H1 (cell line): ENCODE measurements around the gene RAB11FIP5. TPM values are rescaled to one million over a fixed set of nuclear protein-coding genes. Genes with fewer than 3 reads are reported as not detected.
A peak's percentile ranks its signal among the peaks of the same experiment; 100 is the strongest.

Experiments used
- CTCF ChIA-PET: fragments of 300-600 bp; sonication (Branson Sonifier 250); formaldehyde crosslinking; loops from one replicate; lab custom pipeline; 2021; ENCODE audit not compliant: partially characterized antibody; lab: Charles Lee
- POLR2A ChIA-PET: fragments of 300-600 bp; sonication (Branson Sonifier 250); formaldehyde crosslinking; loops from one replicate; lab custom pipeline; 2021; ENCODE audit warnings: inconsistent platforms; ENCODE audit not compliant: partially characterized antibody; lab: Charles Lee
- DNase-seq, 2 experiments: peaks; one replicate each; pipeline versions ENCODE4 v3.0.0 to v3.0.0-alpha.2; 2010 to 2022; ENCODE audit warnings: low spot score in 2 of 2, low read depth in 1 of 2, mixed read lengths in 1 of 2
- FAIRE-seq: peaks from 2 replicates; lab custom pipeline; 2011; peaks lifted over from hg19 to GRCh38; lab: Jason Lieb, UNC
- H2AFZ ChIP-seq: 2 replicates; pipeline ENCODE4 v1.8.1; 2012; ENCODE audit warnings: low read length, inconsistent platforms
- H2AK5ac ChIP-seq: 2 replicates; pipeline ENCODE4 v1.6.1; 2013; ENCODE audit warnings: low read depth, low read length
- H2BK120ac ChIP-seq: replicated peaks from 2 replicates; pipeline ENCODE3; 2013; ENCODE audit warnings: low read depth, low read length, inconsistent platforms
- H2BK12ac ChIP-seq: 2 replicates; pipeline ENCODE4 v1.6.1; 2013; ENCODE audit warnings: low read depth, low read length
- H2BK15ac ChIP-seq: 2 replicates; pipeline ENCODE4 v1.6.1; 2013; ENCODE audit warnings: low read length
- H2BK20ac ChIP-seq: 2 replicates; pipeline ENCODE4 v1.6.1; 2013; ENCODE audit warnings: low read length
- H2BK5ac ChIP-seq: 2 replicates; pipeline ENCODE4 v1.6.1; 2013; ENCODE audit warnings: low read depth, low read length
- H3K14ac ChIP-seq: 2 replicates; pipeline ENCODE4 v1.6.1; 2013; ENCODE audit warnings: inconsistent platforms; ENCODE audit not compliant: insufficient read length
- H3K18ac ChIP-seq: 2 replicates; pipeline ENCODE4 v1.6.1; 2013; ENCODE audit warnings: low read length; ENCODE audit errors: extremely low read depth
- H3K23ac ChIP-seq: 2 replicates; pipeline ENCODE4 v1.6.1; 2013; ENCODE audit warnings: inconsistent platforms; ENCODE audit not compliant: insufficient read length
- H3K23me2 ChIP-seq: 2 replicates; pipeline ENCODE4 v1.6.1; 2013; ENCODE audit warnings: low read depth, low read length
- H3K27ac ChIP-seq: 2 replicates; pipeline ENCODE4 v1.6.1; 2011; ENCODE audit warnings: low read depth, low read length, inconsistent platforms
- H3K27me3 ChIP-seq, 4 experiments: replicated peaks in 1 of 4; 1 replicate in 1 of 4; 2 replicates in 3 of 4; pipeline versions ENCODE4 v1.6.1 to v1.8.1; 2011 to 2013; ENCODE audit warnings: low read length in 3 of 4, mild to moderate bottlenecking in 3 of 4, inconsistent platforms in 2 of 4, mixed read lengths in 2 of 4, moderate library complexity in 1 of 4; ENCODE audit not compliant: control insufficient read depth in 3 of 4, insufficient read depth in 3 of 4; ENCODE audit errors: extremely low read depth in 1 of 4
- H3K36me3 ChIP-seq, 4 experiments: 2 replicates each; pipeline versions ENCODE4 v1.6.1 to v1.8.1; 2011 to 2013; ENCODE audit warnings: mild to moderate bottlenecking in 4 of 4, low read length in 3 of 4, moderate library complexity in 2 of 4, control low read depth in 1 of 4, inconsistent platforms in 1 of 4; ENCODE audit not compliant: insufficient read depth in 4 of 4, control insufficient read depth in 2 of 4
- H3K4ac ChIP-seq: replicated peaks from 2 replicates; pipeline ENCODE3; 2013; ENCODE audit warnings: low read length, low read depth, mixed read lengths, inconsistent platforms; ENCODE audit not compliant: insufficient read length
- H3K4me1 ChIP-seq, 4 experiments: replicated peaks in 1 of 4; 1 replicate in 1 of 4; 2 replicates in 3 of 4; pipeline versions ENCODE4 v1.6.1 to v1.8.1; 2011 to 2013; ENCODE audit warnings: low read length in 3 of 4, inconsistent platforms in 2 of 4, mixed read lengths in 1 of 4; ENCODE audit not compliant: insufficient read depth in 4 of 4, control insufficient read depth in 3 of 4
- H3K4me2 ChIP-seq, 2 experiments: 2 replicates each; pipeline versions ENCODE4 v1.6.1 to v1.8.1; 2011 to 2013; ENCODE audit warnings: low read depth in 2 of 2, low read length in 2 of 2, control low read depth in 1 of 2, inconsistent platforms in 1 of 2, mild to moderate bottlenecking in 1 of 2; ENCODE audit not compliant: insufficient read depth in 1 of 2
- H3K4me3 ChIP-seq, 4 experiments: fragments of 200-600, 300-600 bp in 1 of 4; sonication (generic), shearing (Covaris generic), sonication (Bioruptor Twin) in 1 of 4; 2 replicates each; pipeline versions ENCODE4 v1.5.1 to v1.8.1; 2011 to 2016; ENCODE audit warnings: low read length in 4 of 4, low read depth in 3 of 4, control low read depth in 2 of 4, inconsistent platforms in 2 of 4, mild to moderate bottlenecking in 2 of 4, mixed read lengths in 1 of 4, moderate library complexity in 1 of 4; ENCODE audit not compliant: insufficient read depth in 2 of 4; ENCODE audit errors: extremely low read depth in 1 of 4
- H3K56ac ChIP-seq: replicated peaks from 2 replicates; pipeline ENCODE3; 2013; ENCODE audit warnings: low read depth, mild to moderate bottlenecking, mixed read lengths, low read length, inconsistent platforms; ENCODE audit not compliant: insufficient read length
- H3K79me1 ChIP-seq: 2 replicates; pipeline ENCODE4 v1.6.1; 2013; ENCODE audit warnings: low read depth, low read length, control low read depth
- H3K79me2 ChIP-seq, 2 experiments: 2 replicates each; pipeline versions ENCODE4 v1.6.1 to v1.8.1; 2012 to 2013; ENCODE audit warnings: low read length in 2 of 2, mild to moderate bottlenecking in 2 of 2, inconsistent platforms in 1 of 2; ENCODE audit not compliant: insufficient read depth in 2 of 2, control insufficient read depth in 1 of 2
- H3K9ac ChIP-seq, 4 experiments: replicated peaks in 1 of 4; 1 replicate in 1 of 4; 2 replicates in 3 of 4; pipeline versions ENCODE4 v1.6.1 to v1.8.1; 2011 to 2013; ENCODE audit warnings: low read depth in 3 of 4, low read length in 3 of 4, control low read depth in 2 of 4, mild to moderate bottlenecking in 2 of 4, moderate library complexity in 2 of 4, inconsistent platforms in 1 of 4; ENCODE audit errors: extremely low read depth in 1 of 4
- H3K9me3 ChIP-seq, 2 experiments: 2 replicates each; pipeline versions ENCODE4 v1.6.1 to v1.8.1; 2012 to 2013; ENCODE audit warnings: mild to moderate bottlenecking in 2 of 2, moderate library complexity in 2 of 2, control low read depth in 1 of 2, inconsistent platforms in 1 of 2, low read depth in 1 of 2, low read length in 1 of 2, mixed read lengths in 1 of 2; ENCODE audit not compliant: insufficient read depth in 2 of 2
- H4K20me1 ChIP-seq, 2 experiments: replicated peaks in 1 of 2; 2 replicates each; pipeline versions ENCODE3 to v1.8.1; 2011 to 2013; ENCODE audit warnings: inconsistent platforms in 2 of 2, low read length in 2 of 2, mild to moderate bottlenecking in 1 of 2; ENCODE audit not compliant: insufficient read depth in 2 of 2, control insufficient read depth in 1 of 2
- H4K5ac ChIP-seq: 2 replicates; pipeline ENCODE4 v1.6.1; 2013; ENCODE audit warnings: low read length, low read depth, mixed read lengths, inconsistent platforms; ENCODE audit not compliant: insufficient read length
- H4K8ac ChIP-seq: 2 replicates; pipeline ENCODE4 v1.8.0; 2013; ENCODE audit warnings: mild to moderate bottlenecking, moderate library complexity, low read length, inconsistent platforms; ENCODE audit not compliant: insufficient read depth; ENCODE audit errors: extremely low read depth
- H4K91ac ChIP-seq: replicated peaks from 2 replicates; pipeline ENCODE3; 2013; ENCODE audit warnings: low read length, mixed read lengths, inconsistent platforms; ENCODE audit not compliant: insufficient read length
- BACH1 ChIP-seq: IDR thresholded peaks from 2 replicates; pipeline ENCODE4 v1.6.1; 2012; ENCODE audit warnings: low read length, improper control_type of control experiment
- TEAD4 ChIP-seq: IDR thresholded peaks from 2 replicates; pipeline ENCODE4 v1.6.1; 2012; ENCODE audit warnings: low read depth, low read length, inconsistent platforms, mixed read lengths
- WGBS, 2 experiments: shearing (Covaris generic) in 1 of 2; methylation state at CpG; one replicate each; pipeline versions ENCODE4 v1.1.6 to v1.1.7; 2013 to 2015; ENCODE audit warnings: low lambda C conversion rate in 2 of 2, mixed read lengths in 2 of 2, inconsistent platforms in 1 of 2, low coverage in 1 of 2, missing lambda C conversion rate in 1 of 2; ENCODE audit not compliant: insufficient replicate concordance in 2 of 2, insufficient coverage in 1 of 2, insufficient read length in 1 of 2; ENCODE audit errors: extremely low coverage in 1 of 2, missing lambda C conversion rate in 1 of 2; 5-methylcytosine and 5-hydroxymethylcytosine counted together
- polyA plus RNA-seq, 7 experiments: library from polyadenylated mRNA; depleted of rRNA in 3 of 7; stranded (reverse) in 5 of 7; unstranded in 2 of 7; fragments of >200 nt in 5 of 7; fragments of 200-250 nt in 2 of 7; gene quantifications; 1 replicate in 5 of 7; 2 replicates in 1 of 7; 4 replicates in 1 of 7; pipeline versions ENCODE4 v1.2.1 to v1.2.3, GENCODE V29; 2011 to 2013; ENCODE audit warnings: missing spikeins in 2 of 7, mixed read lengths in 2 of 7
- total RNA-seq: library from RNA; stranded (reverse); fragmentation: NEBNext Ultra II Directional; extraction: Animal tissue kit (Norgen Biotek cat#: 25700); gene quantifications from 2 replicates; pipeline ENCODE4 v1.2.1, GENCODE V29; 2021

RAB11FIP5 gene
- total and polyA plus RNA-seq, 2 of the 8 experiments (the other 6 are each of a cell fraction or from before 2014, with no cell fraction given), result 6.3 to 17.0 TPM

DNA sequence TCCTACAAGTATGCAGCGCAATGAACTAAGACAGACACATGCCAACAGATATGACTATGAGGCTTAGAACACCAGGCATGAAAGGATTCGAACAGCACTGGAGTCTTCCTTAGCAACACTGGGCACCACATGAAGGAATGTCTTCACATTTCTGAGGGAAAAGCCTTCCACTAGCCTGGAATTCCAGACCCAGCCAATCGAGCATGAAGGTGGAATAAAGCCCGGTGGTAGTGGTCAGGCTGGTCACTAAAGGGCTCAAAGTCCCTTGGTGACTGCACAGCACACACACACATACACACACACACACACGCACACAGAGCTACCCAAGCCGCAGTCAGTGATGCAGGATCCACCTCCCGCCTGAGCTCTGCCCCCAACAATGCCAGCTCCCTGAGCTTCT, 21.6 kb downstream of the RAB11FIP5 start:
- Histone ChIP-seq H3K27ac (no peak overlapping the region), H3K79me2 (no peaks in the 10 kb centered on the region; a peak in 1 of 4 replicates), H2BK120ac (no peak overlapping the region), H3K4me1 (no peaks in the 10 kb centered on the region; a peak in 1 of 7 replicates), H4K20me1 (peaks cover 3 to 5% of the 10 kb centered on the region in 2 experiments), H2AFZ (no peak overlapping the region), H2BK20ac (no peak overlapping the region), H3K9me3 (no peaks in the 10 kb centered on the region), H2AK5ac (no peak overlapping the region), H3K23me2 (no peaks in the 10 kb centered on the region), H3K4ac (no peak overlapping the region), H2BK5ac (no peak overlapping the region), H3K9ac (no peak overlapping the region), H3K27me3 (no peaks in the 10 kb centered on the region), H4K91ac (no peak overlapping the region), H3K18ac (no peak overlapping the region), H3K14ac (no peak overlapping the region), H3K4me2 (no peak overlapping the region), H2BK12ac (peak overlapping the region; percentile 39), H2BK15ac (no peak overlapping the region), H3K79me1 (peaks cover 8% of the 10 kb centered on the region), H3K56ac (no peak overlapping the region), H4K8ac (no peak overlapping the region), H4K5ac (no peak overlapping the region), H3K4me3 (no peak overlapping the region), H3K36me3 (no peaks in the 10 kb centered on the region), H3K23ac (no peak overlapping the region)
- CTCF ChIA-PET, result interaction anchor here (1.3 to 6.2 kb wide), 5 partner anchors 16 to 86 kb away, joined by 3 to 38 read pairs (median 5); no protein-coding TSS in a partner anchor
- DNase-seq, result no peak
- POLR2A ChIA-PET, result no interaction called here
- WGBS, 2 experiments, result 90% methylated on average over 7 of the region's 7 CpGs; no CpG with 5 or more reads in 1 of the 2 experiments
- TF ChIP-seq TEAD4, result 0 out of 2 replicates have a peak, but pooled peaks have one; percentile 6
- no peak for TF ChIP-seq BACH1
- no peak for FAIRE-seq
